Osteoblast (primary cell): Measurements from ENCODE around the gene WASL. TPM values are rescaled to one million over a fixed set of nuclear protein-coding genes. Genes with fewer than 3 reads are reported as not detected.
A peak's percentile ranks its signal among the peaks of the same experiment; 100 is the strongest.

Experiments used
- DNase-seq: peaks from one replicate; pipeline ENCODE4 v3.0.0; 2011; ENCODE audit warnings: low spot score, mixed read lengths; ENCODE audit not compliant: insufficient read length; ENCODE audit errors: missing footprints
- H2AFZ ChIP-seq: 2 replicates; pipeline ENCODE4 v1.6.0; 2011; ENCODE audit warnings: mild to moderate bottlenecking, low read length
- H3K27ac ChIP-seq: 2 replicates; pipeline ENCODE4 v1.5.1; 2011; ENCODE audit warnings: mild to moderate bottlenecking, low read depth, low read length, moderate library complexity
- H3K27me3 ChIP-seq: 2 replicates; pipeline ENCODE4 v1.6.0; 2012; ENCODE audit warnings: mild to moderate bottlenecking, control low read depth, inconsistent platforms, low read length, moderate library complexity; ENCODE audit not compliant: insufficient read depth
- H3K36me3 ChIP-seq: 2 replicates; pipeline ENCODE4 v1.5.1; 2011; ENCODE audit warnings: mild to moderate bottlenecking, low read length, control low read depth, moderate library complexity; ENCODE audit not compliant: insufficient read depth
- H3K4me1 ChIP-seq: 2 replicates; pipeline ENCODE4 v1.5.1; 2011; ENCODE audit warnings: mild to moderate bottlenecking, low read length, control low read depth, moderate library complexity; ENCODE audit not compliant: insufficient read depth
- H3K4me2 ChIP-seq: 2 replicates; pipeline ENCODE4 v1.6.0; 2011; ENCODE audit warnings: mild to moderate bottlenecking, low read length; ENCODE audit not compliant: insufficient read depth
- H3K4me3 ChIP-seq: fragments of 200-600 bp; sonication (generic); 3 replicates; pipeline ENCODE4 v1.5.1; 2012; ENCODE audit warnings: mild to moderate bottlenecking, low read length, inconsistent platforms; ENCODE audit not compliant: insufficient read depth
- H3K79me2 ChIP-seq: 2 replicates; pipeline ENCODE4 v1.6.0; 2012; ENCODE audit warnings: mild to moderate bottlenecking, low read length, control low read depth, inconsistent platforms; ENCODE audit not compliant: insufficient read depth
- H3K9me3 ChIP-seq: 2 replicates; pipeline ENCODE4 v1.5.1; 2011; ENCODE audit warnings: low read depth, low read length, control low read depth
- H4K20me1 ChIP-seq: 2 replicates; pipeline ENCODE4 v1.6.0; 2012; ENCODE audit warnings: mild to moderate bottlenecking, low read length, control low read depth; ENCODE audit not compliant: insufficient read depth
- total RNA-seq: library from RNA; depleted of rRNA; stranded (reverse); fragments of >200 nt; gene quantifications from 2 replicates; pipeline ENCODE4 v1.2.3, GENCODE V29; 2012
- TF ChIP-seq, protein P1 (sequence below): IDR thresholded peaks from 2 replicates; pipeline ENCODE4 v1.5.1; 2011; ENCODE audit warnings: mild to moderate bottlenecking, low read depth, low read length, moderate library complexity; ENCODE audit errors: extremely low read depth

The WASL gene
- total RNA-seq, 1 donor: 23.2 TPM

DNA sequence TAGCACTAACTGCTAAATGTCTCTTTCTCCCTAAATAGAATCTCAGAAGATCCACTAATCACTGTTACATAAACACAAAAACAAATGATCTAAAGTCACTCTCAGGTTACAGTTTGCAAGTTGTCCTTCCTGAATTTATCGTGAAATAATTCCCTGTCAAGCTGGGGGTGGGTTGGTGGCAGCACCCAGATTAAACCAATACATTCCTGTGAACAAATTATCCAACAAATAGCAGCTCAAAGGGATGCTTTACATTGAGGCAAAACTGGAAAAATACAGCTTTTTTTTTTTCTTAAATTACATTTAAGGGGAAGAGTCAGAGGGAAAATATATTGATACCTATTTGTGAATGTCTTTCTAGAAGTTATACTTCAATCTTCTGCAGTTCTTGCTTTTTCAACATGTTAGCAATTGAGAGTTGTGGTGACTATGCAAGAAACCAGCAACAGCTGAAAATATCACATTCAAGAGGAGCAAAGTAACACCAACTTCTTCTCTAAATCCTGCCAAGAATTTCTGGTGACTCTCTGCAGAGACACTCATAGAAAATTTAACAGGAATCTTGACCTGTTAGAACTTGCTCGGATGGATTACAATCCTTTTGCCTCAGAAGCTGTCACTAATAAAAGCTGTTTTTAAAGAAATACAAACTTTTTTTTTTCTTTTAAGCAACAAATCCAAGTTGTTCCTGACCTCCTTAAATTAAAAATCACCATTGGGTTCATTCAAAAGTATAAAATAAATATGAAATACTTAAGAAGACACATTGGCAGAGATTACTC, 74.2 kb downstream of the WASL start:
- Histone ChIP-seq H2AFZ (no peak overlapping the region), H3K27me3 (no peaks in the 10 kb centered on the region), H3K79me2 (no peaks in the 10 kb centered on the region), H3K4me3 (no peak overlapping the region), H3K36me3 (no peaks in the 10 kb centered on the region), H3K4me2 (no peak overlapping the region), H4K20me1 (no peaks in the 10 kb centered on the region), H3K4me1 (no peaks in the 10 kb centered on the region), H3K27ac (no peak overlapping the region), H3K9me3 (no peaks in the 10 kb centered on the region)
- TF ChIP-seq, protein P1, sequence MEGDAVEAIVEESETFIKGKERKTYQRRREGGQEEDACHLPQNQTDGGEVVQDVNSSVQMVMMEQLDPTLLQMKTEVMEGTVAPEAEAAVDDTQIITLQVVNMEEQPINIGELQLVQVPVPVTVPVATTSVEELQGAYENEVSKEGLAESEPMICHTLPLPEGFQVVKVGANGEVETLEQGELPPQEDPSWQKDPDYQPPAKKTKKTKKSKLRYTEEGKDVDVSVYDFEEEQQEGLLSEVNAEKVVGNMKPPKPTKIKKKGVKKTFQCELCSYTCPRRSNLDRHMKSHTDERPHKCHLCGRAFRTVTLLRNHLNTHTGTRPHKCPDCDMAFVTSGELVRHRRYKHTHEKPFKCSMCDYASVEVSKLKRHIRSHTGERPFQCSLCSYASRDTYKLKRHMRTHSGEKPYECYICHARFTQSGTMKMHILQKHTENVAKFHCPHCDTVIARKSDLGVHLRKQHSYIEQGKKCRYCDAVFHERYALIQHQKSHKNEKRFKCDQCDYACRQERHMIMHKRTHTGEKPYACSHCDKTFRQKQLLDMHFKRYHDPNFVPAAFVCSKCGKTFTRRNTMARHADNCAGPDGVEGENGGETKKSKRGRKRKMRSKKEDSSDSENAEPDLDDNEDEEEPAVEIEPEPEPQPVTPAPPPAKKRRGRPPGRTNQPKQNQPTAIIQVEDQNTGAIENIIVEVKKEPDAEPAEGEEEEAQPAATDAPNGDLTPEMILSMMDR: no peak
- peak; percentile 38 for DNase-seq

DNA sequence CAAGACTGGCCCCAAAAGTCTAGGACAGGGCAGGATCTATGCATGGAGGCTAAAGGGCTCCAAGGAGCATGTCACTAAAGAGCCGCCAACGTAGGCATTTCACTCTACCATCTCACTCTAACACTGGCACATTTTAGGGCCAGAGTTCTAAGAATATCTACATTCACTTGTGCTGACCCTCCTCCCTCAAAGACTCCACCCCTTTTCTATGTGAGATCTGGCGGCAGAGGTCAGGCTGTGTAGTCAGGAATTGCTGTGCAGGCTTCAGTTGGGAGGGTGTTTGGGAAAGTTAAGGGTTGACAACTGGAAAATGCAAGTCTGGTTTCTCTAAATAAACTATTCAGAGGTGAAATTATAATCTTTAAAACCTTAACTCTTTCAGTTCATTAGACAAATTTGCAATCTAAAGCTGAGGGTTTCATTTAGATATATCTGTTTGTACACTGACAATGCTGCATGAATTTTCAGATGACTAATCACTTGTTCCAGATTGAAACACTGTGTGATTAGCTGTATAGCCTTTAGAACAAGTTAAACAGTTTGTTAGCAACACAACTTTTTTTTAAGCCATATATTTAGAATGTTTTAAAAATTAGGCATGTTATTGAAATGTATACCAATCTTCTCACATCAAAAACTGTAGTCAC, 74.9 kb downstream of the WASL start:
- Histone ChIP-seq H3K4me2 (no peak overlapping the region), H3K36me3 (no peaks in the 10 kb centered on the region), H3K27ac (no peak overlapping the region), H3K4me1 (no peaks in the 10 kb centered on the region), H2AFZ (no peak overlapping the region), H3K27me3 (no peaks in the 10 kb centered on the region), H3K79me2 (no peaks in the 10 kb centered on the region), H3K4me3 (no peak overlapping the region), H4K20me1 (no peaks in the 10 kb centered on the region), H3K9me3 (no peaks in the 10 kb centered on the region)
- TF ChIP-seq, protein P1: no peak
- DNase-seq: no peak

DNA sequence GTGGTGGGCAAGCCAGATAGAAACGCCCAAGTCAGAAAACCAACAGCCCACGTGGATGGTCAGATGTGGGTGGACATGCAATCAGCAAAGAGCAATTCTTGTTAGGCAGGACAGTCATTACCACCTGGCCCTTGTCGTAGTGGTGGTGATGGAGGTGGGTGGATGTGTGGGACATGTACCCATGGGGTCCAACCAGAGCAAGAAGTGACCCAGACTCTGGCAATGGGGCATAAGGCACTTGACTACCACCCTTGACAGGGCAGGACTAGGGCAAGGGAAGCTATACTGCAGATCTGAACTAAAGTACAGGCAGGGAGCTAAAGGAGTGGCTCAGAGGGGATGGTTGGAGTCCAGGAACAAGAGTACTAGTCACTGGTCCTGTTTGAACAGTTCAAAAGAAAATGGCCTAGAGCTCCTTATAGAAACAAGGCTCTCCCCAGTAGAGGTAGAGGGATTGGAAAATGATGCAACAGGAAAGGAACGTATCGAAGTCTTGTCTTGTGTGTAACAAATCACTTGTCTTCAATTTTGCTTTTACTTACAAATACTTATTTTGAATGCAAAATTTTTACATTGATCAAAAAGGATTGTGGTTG, 75.6 kb downstream of the WASL start:
- no peaks in the 10 kb centered on the region for H3K9me3 ChIP-seq
- no peak overlapping the region for H2AFZ ChIP-seq
- no peaks in the 10 kb centered on the region for H3K27me3 ChIP-seq
- no peak overlapping the region for H3K4me2 ChIP-seq
- TF ChIP-seq, protein P1: no peak
- H3K4me1 ChIP-seq: no peaks in the 10 kb centered on the region
- no peaks in the 10 kb centered on the region for H3K79me2 ChIP-seq
- H3K27ac ChIP-seq: no peak overlapping the region
- DNase-seq: no peak
- no peak overlapping the region for H3K4me3 ChIP-seq
- H4K20me1 ChIP-seq: no peaks in the 10 kb centered on the region
- no peaks in the 10 kb centered on the region for H3K36me3 ChIP-seq

DNA sequence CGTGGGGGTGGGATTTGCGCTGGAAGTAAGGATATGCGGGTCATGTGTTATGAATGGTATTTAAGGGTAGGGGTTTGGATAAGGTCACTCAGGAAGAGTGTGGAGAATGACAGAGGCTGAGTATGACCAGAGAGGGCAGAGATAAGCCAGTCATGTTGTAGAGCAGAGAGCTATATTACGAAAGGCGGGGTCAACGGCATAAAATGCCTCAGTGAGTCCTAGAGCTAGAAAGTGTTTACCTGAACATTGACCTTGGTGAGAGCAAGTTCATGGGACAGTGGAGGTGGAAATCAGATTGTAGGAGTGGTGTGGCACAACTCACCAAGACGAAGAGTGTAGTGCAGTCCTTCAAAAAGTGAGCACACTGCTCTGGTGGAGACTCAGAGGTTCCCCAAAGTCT, 79.3 kb downstream of the WASL start:
- DNase-seq: no peak
- H2AFZ ChIP-seq: no peak overlapping the region
- no peak overlapping the region for H3K4me2 ChIP-seq
- no peaks in the 10 kb centered on the region for H3K79me2 ChIP-seq
- H3K27me3 ChIP-seq: no peaks in the 10 kb centered on the region
- H3K36me3 ChIP-seq: no peaks in the 10 kb centered on the region
- TF ChIP-seq, protein P1: no peak
- H4K20me1 ChIP-seq: no peaks in the 10 kb centered on the region
- H3K4me1 ChIP-seq: no peaks in the 10 kb centered on the region
- no peaks in the 10 kb centered on the region for H3K9me3 ChIP-seq
- H3K27ac ChIP-seq: no peak overlapping the region
- H3K4me3 ChIP-seq: no peak overlapping the region
